GM18870 (cell line): ENCODE data around the gene MGAT4C.
"Not testable (repeated sequence)": the region's sequence is repeated elsewhere in the genome, so short reads cannot be mapped to it uniquely, and the experiment has no call there.

ENCODE experiments used
- ATAC-seq: cut with Tn5 transposase; IDR thresholded peaks from one replicate; pipeline ENCODE4 v1.9.1; 2021; ENCODE audit warnings: moderate library complexity; ENCODE audit not compliant: unreplicated experiment

MGAT4C gene

GRCh38 chr12:86139671-86140070 lies 116.5 kb downstream of the MGAT4C start:
- ATAC-seq, result no peak

- no peak for ATAC-seq
Measured at GRCh38 chr12:86138770-86139169, 117.4 kb downstream of the MGAT4C start.

DNA sequence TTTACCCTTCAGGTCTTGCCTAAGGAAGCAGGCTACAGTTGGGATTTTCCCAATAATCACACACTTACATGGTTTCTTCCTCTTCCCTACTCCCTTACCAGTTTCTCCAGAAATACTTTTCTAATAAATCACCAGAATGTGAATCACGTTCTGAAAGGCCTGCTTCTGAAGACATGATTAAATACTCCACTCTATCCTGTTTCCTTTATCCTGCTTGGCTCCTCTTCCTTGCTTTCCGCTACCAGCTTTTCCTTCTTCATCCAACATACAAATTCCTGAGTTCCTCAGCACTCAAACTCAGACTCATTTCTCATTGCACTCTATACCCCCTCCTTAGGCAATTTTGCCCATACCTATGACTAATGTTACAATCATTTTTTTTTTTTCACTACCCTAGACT lies 118.3 kb downstream of the MGAT4C start:
- ATAC-seq, result no peak

DNA sequence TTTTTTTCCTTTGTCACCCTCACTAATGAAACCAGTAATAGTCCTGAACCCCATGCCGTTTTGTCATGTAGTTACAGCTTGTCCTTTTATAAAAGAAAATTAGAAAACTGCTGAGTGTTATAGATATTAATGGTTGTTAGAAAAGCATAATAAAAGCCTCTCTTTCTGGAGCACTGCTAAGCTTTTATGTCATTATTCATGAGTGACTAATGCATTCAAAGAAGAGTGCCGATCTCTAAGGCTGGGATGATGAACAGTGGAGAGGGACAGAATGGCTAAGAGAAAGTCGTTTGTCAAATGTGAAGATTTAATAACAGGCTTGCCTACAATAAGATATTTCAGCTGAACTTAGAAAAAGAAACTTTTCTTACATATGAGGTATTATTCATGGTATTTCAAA lies 121.6 kb downstream of the MGAT4C start:
- ATAC-seq, result no peak

DNA sequence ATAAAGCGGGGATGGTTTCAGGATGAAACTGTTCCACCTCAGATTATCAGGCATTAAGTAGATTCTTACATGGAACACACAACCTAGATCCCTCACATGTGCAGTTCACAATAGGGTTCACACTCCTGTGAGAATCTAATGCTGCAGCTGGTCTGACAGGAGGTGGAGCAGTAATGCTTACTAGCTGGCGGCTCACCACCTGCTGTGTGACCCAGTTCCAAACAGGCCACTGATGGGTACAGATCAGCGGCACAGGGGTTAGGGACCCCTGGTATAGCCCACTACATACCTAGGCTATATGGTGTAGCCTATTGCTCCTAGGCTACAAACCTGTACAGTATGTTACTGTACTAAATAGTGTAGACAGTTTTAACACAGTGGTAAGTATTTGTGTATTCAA lies 129.3 kb downstream of the MGAT4C start:
- not testable (repeated sequence) for ATAC-seq

GRCh38 chr12:86122846-86123468 lies 133.2 kb downstream of the MGAT4C start:
- ATAC-seq, result no peak

DNA sequence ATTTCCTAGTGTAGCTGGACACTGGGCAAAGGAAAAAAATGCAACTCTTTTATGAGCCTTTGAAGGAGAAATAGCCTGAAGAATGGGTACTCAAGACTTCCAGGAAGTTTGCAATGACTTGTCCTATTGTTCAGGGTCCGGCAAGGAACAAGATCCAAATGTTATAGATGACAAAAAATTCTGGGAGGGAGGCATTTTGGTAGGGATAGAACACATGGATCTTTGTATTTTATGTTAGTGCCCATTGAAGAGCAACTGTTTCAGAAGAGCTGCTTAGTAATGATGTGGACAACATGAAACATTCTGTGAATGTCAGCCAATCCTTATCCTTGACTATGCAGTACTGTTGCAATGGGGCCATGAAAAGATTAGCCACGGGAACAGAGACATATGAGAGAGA lies 138.0 kb downstream of the MGAT4C start:
- no peak for ATAC-seq

DNA sequence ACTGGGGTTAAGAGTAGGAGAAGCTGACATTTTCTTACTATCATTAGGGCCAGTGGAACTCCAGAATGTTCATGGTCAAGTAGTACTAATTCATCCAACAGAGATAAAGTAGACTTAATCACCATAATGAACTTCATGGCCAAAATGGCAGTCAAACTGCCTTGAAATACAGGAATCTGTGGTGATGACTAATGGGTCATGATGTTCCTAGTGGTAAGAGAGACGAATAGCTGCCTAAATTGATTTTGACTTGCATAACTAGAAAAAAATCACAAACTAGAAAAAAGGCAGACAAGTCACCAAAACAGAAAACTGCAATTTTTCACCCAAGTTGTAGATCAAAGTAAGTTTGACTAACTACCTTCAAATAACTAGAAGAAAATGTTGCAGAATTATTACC lies 138.5 kb downstream of the MGAT4C start:
- no peak for ATAC-seq

- no peak for ATAC-seq
Measured at GRCh38 chr12:86104087-86104486, 152.1 kb downstream of the MGAT4C start.

GRCh38 chr12:86097161-86097560 lies 159.0 kb downstream of the MGAT4C start:
- ATAC-seq, result no peak

- ATAC-seq, result no peak
Measured at GRCh38 chr12:86091681-86092080, 164.5 kb downstream of the MGAT4C start.

DNA sequence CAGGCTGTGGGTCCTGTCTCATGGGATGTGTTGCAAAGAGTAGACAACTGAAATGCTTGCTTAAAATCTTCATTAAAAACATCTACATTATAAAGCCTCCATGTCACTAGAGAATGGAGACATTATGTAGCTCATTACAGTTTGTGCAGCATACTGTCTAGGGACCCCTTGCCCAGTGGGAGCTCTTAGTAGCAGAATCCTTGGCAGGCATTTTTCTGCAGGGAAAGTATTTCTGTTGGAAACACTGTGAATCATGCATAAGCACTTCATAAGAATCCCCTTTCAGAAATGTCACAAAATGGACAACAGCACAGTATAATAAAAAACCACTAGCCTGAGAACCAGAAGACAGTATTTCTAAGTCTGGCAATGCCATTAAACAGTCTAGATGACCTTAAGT lies 174.3 kb downstream of the MGAT4C start:
- ATAC-seq, result no peak

DNA sequence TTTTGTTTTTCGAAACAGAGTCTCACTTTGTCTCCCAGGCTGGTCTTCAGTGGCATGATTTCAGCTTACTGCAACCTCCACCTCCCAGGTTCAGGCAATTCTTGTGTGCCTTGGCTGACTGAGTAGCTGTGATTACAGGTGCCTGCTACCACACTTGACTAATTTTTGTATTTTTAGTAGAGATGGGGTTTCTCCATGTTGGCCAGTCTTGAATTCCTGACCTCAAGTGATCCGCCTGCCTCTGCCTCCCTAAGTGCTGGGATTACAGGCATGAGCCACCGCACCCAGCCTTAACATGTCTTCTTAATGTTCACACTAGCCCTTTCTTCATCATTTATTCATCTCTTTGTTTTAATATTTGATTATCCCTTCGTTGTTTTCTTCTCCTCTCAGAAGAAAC lies 197.1 kb downstream of the MGAT4C start:
- not testable (repeated sequence) for ATAC-seq

GRCh38 chr12:86057092-86057845 lies 198.9 kb downstream of the MGAT4C start:
- ATAC-seq, result no peak

- ATAC-seq, result no peak
Measured at GRCh38 chr12:86052921-86053320, 203.3 kb downstream of the MGAT4C start.

- ATAC-seq, result no peak
Measured at GRCh38 chr12:86050010-86050409, 206.2 kb downstream of the MGAT4C start.

- no peak for ATAC-seq
Measured at GRCh38 chr12:86044396-86044795, 211.8 kb downstream of the MGAT4C start.

GRCh38 chr12:86042062-86042461 lies 214.1 kb downstream of the MGAT4C start:
- ATAC-seq, result no peak

DNA sequence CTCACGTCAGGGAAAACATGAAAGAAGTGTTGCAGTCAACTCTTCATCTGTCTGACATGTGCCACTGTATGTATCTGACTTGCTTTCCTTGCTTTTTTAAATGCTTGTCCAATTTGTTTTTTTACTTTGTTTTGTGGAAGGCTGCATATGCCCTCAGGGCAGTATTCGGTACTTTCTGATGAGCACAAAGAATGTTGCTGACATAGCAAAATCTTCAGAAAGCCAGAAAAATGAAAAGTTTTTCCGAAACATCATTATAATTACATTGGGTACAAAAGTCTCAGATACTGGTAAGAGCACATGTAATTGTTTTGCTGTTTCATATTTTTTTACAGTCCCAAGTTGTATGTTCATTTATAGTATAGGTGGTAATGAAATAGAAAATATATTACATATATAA lies 237.8 kb downstream of the MGAT4C start:
- ATAC-seq, result no peak

DNA sequence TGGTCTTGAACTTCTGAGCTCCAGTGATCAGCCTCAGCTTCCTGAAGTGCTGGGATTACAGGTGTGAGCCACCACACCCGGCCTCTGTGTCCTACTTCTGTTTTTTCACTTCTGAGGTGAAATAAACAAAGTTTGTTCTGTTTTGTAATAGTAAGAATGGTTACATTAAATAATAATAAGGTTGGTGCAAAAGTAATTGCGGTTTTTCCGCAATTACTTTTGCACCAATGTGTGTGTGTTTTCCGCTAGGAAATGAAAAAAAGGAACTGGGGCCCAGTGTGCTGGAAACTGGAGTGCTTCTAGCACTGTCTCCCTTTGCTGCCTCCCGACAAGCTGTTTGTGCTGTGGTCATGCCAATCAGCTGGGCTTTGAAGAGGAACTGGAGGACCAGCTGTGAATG lies 241.2 kb downstream of the MGAT4C start:
- ATAC-seq, result no peak

GRCh38 chr12:86006727-86007126 lies 249.5 kb downstream of the MGAT4C start:
- no peak for ATAC-seq

GRCh38 chr12:85998074-85998473 lies 258.1 kb downstream of the MGAT4C start:
- ATAC-seq, result no peak

GRCh38 chr12:85996280-85996679 lies 259.9 kb downstream of the MGAT4C start:
- no peak for ATAC-seq
